SK-N-SH (cell line): ENCODE results near the gene BABAM2. TPM values are rescaled to one million over a fixed set of nuclear protein-coding genes. Genes with fewer than 3 reads are reported as not detected.

Experiments used
- CTCF ChIA-PET: fragments of 300-600, 350-600 bp; formaldehyde crosslinking; extraction: SDS; loops from one replicate; lab custom pipeline; 2021; lab: Yijun Ruan, JAX
- POLR2A ChIA-PET: fragments of 350-600 bp; sonication (Branson Sonifier 250); formaldehyde crosslinking; extraction: SDS; loops from one replicate; lab custom pipeline; 2020; ENCODE audit warnings: antibody characterized with exemption, inconsistent platforms; lab: Yijun Ruan, JAX
- DNase-seq: peaks from one replicate; pipeline ENCODE4 v3.0.0; 2012
- H2AFZ ChIP-seq: fragments of 200-600 bp; sonication (generic); 2 replicates; pipeline ENCODE4 v1.8.1; 2016; ENCODE audit warnings: antibody characterized with exemption, mild to moderate bottlenecking, low read depth
- H3F3A ChIP-seq: fragments of 200-600 bp; sonication (generic); replicated peaks from 2 replicates; pipeline ENCODE3; 2016; ENCODE audit warnings: antibody characterized with exemption, mild to moderate bottlenecking; ENCODE audit not compliant: insufficient read depth
- H3K27ac ChIP-seq, 2 experiments: fragments of 200-500 bp in 1 of 2; fragments of 200-600 bp in 1 of 2; sonication (Bioruptor generic) in 1 of 2; sonication (generic), shearing (Covaris generic) in 1 of 2; 2 replicates each; pipeline versions ENCODE4 v1.5.1 to v1.6.1; 2014 to 2016; ENCODE audit warnings: low read depth in 2 of 2, inconsistent platforms in 1 of 2, low read length in 1 of 2, mild to moderate bottlenecking in 1 of 2, mixed read lengths in 1 of 2
- H3K27me3 ChIP-seq: fragments of 200-600 bp; sonication (generic), shearing (Covaris generic); 2 replicates; pipeline ENCODE4 v1.6.1; 2016; ENCODE audit warnings: mixed run types; ENCODE audit not compliant: insufficient read depth
- H3K36me3 ChIP-seq, 2 experiments: fragments of 200-500 bp in 1 of 2; fragments of 200-600 bp in 1 of 2; sonication (Bioruptor generic) in 1 of 2; sonication (generic) in 1 of 2; replicated peaks in 1 of 2; 2 replicates each; pipeline versions ENCODE3 to v1.5.1; 2014 to 2016; ENCODE audit warnings: low read length in 1 of 2, mild to moderate bottlenecking in 1 of 2; ENCODE audit not compliant: insufficient read depth in 2 of 2, control insufficient read depth in 1 of 2
- H3K4me1 ChIP-seq, 2 experiments: fragments of 200-500 bp in 1 of 2; fragments of 200-600 bp in 1 of 2; sonication (Bioruptor generic) in 1 of 2; sonication (generic), shearing (Covaris generic) in 1 of 2; 2 replicates each; pipeline versions ENCODE4 v1.5.1 to v1.6.1; 2014 to 2016; ENCODE audit warnings: low read depth in 1 of 2, low read length in 1 of 2, mixed run types in 1 of 2; ENCODE audit not compliant: insufficient read depth in 2 of 2, control insufficient read depth in 1 of 2
- H3K4me2 ChIP-seq: fragments of 200-600 bp; sonication (generic), shearing (Covaris generic); 2 replicates; pipeline ENCODE4 v1.6.1; 2017; ENCODE audit warnings: mixed run types
- H3K4me3 ChIP-seq, 2 experiments: fragments of 200-500 bp in 1 of 2; fragments of 200-600 bp in 1 of 2; sonication (Bioruptor generic) in 1 of 2; sonication (generic), shearing (Covaris generic) in 1 of 2; 2 replicates each; pipeline versions ENCODE4 v1.5.1 to v1.8.1; 2014 to 2016; ENCODE audit warnings: low read depth in 2 of 2, inconsistent platforms in 1 of 2, low read length in 1 of 2, mild to moderate bottlenecking in 1 of 2, mixed read lengths in 1 of 2, moderate library complexity in 1 of 2
- H3K79me2 ChIP-seq: fragments of 200-600 bp; sonication (generic); 2 replicates; pipeline ENCODE4 v1.8.1; 2017; ENCODE audit warnings: mild to moderate bottlenecking; ENCODE audit not compliant: insufficient read depth
- H3K9ac ChIP-seq: fragments of 200-600 bp; sonication (generic); 2 replicates; pipeline ENCODE4 v1.6.1; 2017; ENCODE audit warnings: mixed run types
- H3K9me2 ChIP-seq: fragments of 200-600 bp; sonication (generic); 2 replicates; pipeline ENCODE4 v1.6.1; 2017; ENCODE audit warnings: mixed run types
- H3K9me3 ChIP-seq: fragments of 200-600 bp; sonication (generic); 2 replicates; pipeline ENCODE4 v1.6.1; 2017; ENCODE audit warnings: mixed run types, mild to moderate bottlenecking, moderate library complexity
- H4K20me1 ChIP-seq: fragments of 200-600 bp; sonication (generic); 2 replicates; pipeline ENCODE4 v1.6.1; 2017; ENCODE audit warnings: mild to moderate bottlenecking, mixed run types; ENCODE audit not compliant: insufficient read depth
- CTCF ChIP-seq: fragments of 200-600 bp; sonication (generic); IDR thresholded peaks from 2 replicates; pipeline ENCODE4 v1.6.1; 2017; ENCODE audit warnings: antibody characterized with exemption, mild to moderate bottlenecking, moderate library complexity
- FOSL2 ChIP-seq: IDR thresholded peaks from 2 replicates; pipeline ENCODE4 v1.4.0; 2012; ENCODE audit warnings: low read depth, mild to moderate bottlenecking, moderate library complexity, borderline replicate concordance
- IRF3 ChIP-seq: fragments of 150-350 bp; IDR thresholded peaks from 2 replicates; pipeline ENCODE4 v1.6.1; 2016; ENCODE audit warnings: mild to moderate bottlenecking, low read depth, low read length
- JUND ChIP-seq: IDR thresholded peaks from 2 replicates; pipeline ENCODE4 v1.4.0; 2012
- MAX ChIP-seq: IDR thresholded peaks from 2 replicates; pipeline ENCODE4 v1.4.0; 2012; ENCODE audit warnings: low read depth
- NFIC ChIP-seq: IDR thresholded peaks from 2 replicates; pipeline ENCODE4 v1.4.0; 2012; ENCODE audit warnings: borderline replicate concordance
- NRF1 ChIP-seq: IDR thresholded peaks from 2 replicates; pipeline ENCODE4 v1.6.1; 2012; ENCODE audit warnings: low read depth, mild to moderate bottlenecking, low read length
- PBX3 ChIP-seq: IDR thresholded peaks from 2 replicates; pipeline ENCODE4; 2012
- POLR2AphosphoS5 ChIP-seq: IDR thresholded peaks from 2 replicates; pipeline ENCODE4 v1.6.1; 2012; ENCODE audit warnings: low read depth, low read length
- RAD21 ChIP-seq: IDR thresholded peaks from 2 replicates; pipeline ENCODE4 v1.6.1; 2012; ENCODE audit warnings: mild to moderate bottlenecking, low read length
- RCOR1 ChIP-seq: fragments of 150-350 bp; IDR thresholded peaks from 2 replicates; pipeline ENCODE4 v1.6.1; 2017; ENCODE audit warnings: antibody characterized with exemption, low read length
- REST ChIP-seq: IDR thresholded peaks from 2 replicates; pipeline ENCODE4 v1.6.1; 2012; ENCODE audit warnings: mild to moderate bottlenecking, low read depth, low read length, moderate library complexity
- RFX5 ChIP-seq: IDR thresholded peaks from 2 replicates; pipeline ENCODE4 v1.6.1; 2012; ENCODE audit warnings: mild to moderate bottlenecking, improper control_type of control experiment, low read length
- RXRA ChIP-seq: IDR thresholded peaks from 2 replicates; pipeline ENCODE4 v1.4.0; 2012; ENCODE audit warnings: low read depth, mild to moderate bottlenecking, borderline replicate concordance
- SIN3A ChIP-seq: IDR thresholded peaks from 2 replicates; pipeline ENCODE4 v1.6.1; 2012; ENCODE audit warnings: low read depth, mild to moderate bottlenecking, low read length, moderate library complexity, borderline replicate concordance
- SMC3 ChIP-seq: IDR thresholded peaks from 2 replicates; pipeline ENCODE4 v1.6.1; 2012; ENCODE audit warnings: low read depth, low read length, improper control_type of control experiment
- TAF1 ChIP-seq: IDR thresholded peaks from 2 replicates; pipeline ENCODE4 v1.6.1; 2012; ENCODE audit warnings: low read depth, mild to moderate bottlenecking, low read length, moderate library complexity, borderline replicate concordance
- WGBS: methylation state at CpG from one replicate; pipeline ENCODE4 v1.1.6; 2017; ENCODE audit warnings: low lambda C conversion rate; 5-methylcytosine and 5-hydroxymethylcytosine counted together
- polyA plus RNA-seq, 3 experiments: library from polyadenylated mRNA; depleted of rRNA; stranded (reverse); fragments of >200 nt; gene quantifications; 2 replicates each; pipeline ENCODE4 v1.2.3, GENCODE V29; 2012

The BABAM2 gene
- polyA plus RNA-seq, 1 of the 3 experiments (the other 2 are of a cell fraction) = 34.0 TPM

- no peaks in the 10 kb centered on the region for H3K27me3 ChIP-seq
- no peaks in the 10 kb centered on the region for H3K36me3 ChIP-seq
- TF ChIP-seq NFIC (no peak), RXRA (no peak), RCOR1 (no peak), FOSL2 (no peak)
- no peak for DNase-seq
- CTCF ChIA-PET = no interaction called here
- H2AFZ ChIP-seq = no peak overlapping the region
- H3K4me2 ChIP-seq = no peak overlapping the region
- H3K79me2 ChIP-seq = 0 out of 2 replicates have a peak, but pooled peaks cover 4% of the 10 kb centered on the region
- 95% methylated on average over 8 of the region's 8 CpGs for WGBS
- POLR2A ChIA-PET = no interaction called here
- no peaks in the 10 kb centered on the region for H3K9me3 ChIP-seq
- H3K4me1 ChIP-seq = peaks cover 2 to 7% of the 10 kb centered on the region in 2 experiments; a peak in 2 of 4 replicates
- no peaks in the 10 kb centered on the region for H3K9me2 ChIP-seq
- no peak overlapping the region for H3K4me3 ChIP-seq
- no peaks in the 10 kb centered on the region for H3F3A ChIP-seq
- no peak overlapping the region for H3K27ac ChIP-seq
- H4K20me1 ChIP-seq = no peaks in the 10 kb centered on the region
- no peak overlapping the region for H3K9ac ChIP-seq
These were observed 52.4 kb downstream of the BABAM2 start for GRCh38 chr2:27942612-27943547.

GRCh38 chr2:27946530-27947060 is 56.1 kb downstream of the BABAM2 start:
- Histone ChIP-seq H3K4me2 (no peak overlapping the region), H2AFZ (no peak overlapping the region), H3F3A (no peaks in the 10 kb centered on the region), H3K4me1 (peaks cover 2 to 7% of the 10 kb centered on the region in 2 experiments; a peak in 2 of 4 replicates), H3K9me3 (no peaks in the 10 kb centered on the region), H3K4me3 (no peak overlapping the region), H3K79me2 (0 out of 2 replicates have a peak, but pooled peaks cover 4% of the 10 kb centered on the region), H3K9ac (no peak overlapping the region), H3K9me2 (no peaks in the 10 kb centered on the region), H3K27me3 (no peaks in the 10 kb centered on the region), H3K36me3 (peaks cover 0 to 3% of the 10 kb centered on the region in 2 experiments), H4K20me1 (no peaks in the 10 kb centered on the region), H3K27ac (no peak overlapping the region)
- ChIA-PET CTCF (interaction anchor here (1.0 to 1.3 kb wide), 3 partner anchors 62 to 620 kb away, joined by 3 read pairs; no protein-coding TSS in a partner anchor), POLR2A (no interaction called here)
- WGBS = 87% methylated on average over 5 of the region's 5 CpGs
- no peak for DNase-seq
- TF ChIP-seq NRF1 = no peak
- no peak for TF ChIP-seq TAF1
- no peak for TF ChIP-seq RFX5
- no peak for TF ChIP-seq POLR2AphosphoS5
- TF ChIP-seq REST = no peak
- TF ChIP-seq JUND = no peak
- no peak for TF ChIP-seq RXRA
- TF ChIP-seq IRF3 = no peak
- TF ChIP-seq PBX3 = no peak
- no peak for TF ChIP-seq RAD21
- TF ChIP-seq SMC3 = no peak
- TF ChIP-seq SIN3A = no peak
- no peak for TF ChIP-seq CTCF
- no peak for TF ChIP-seq FOSL2
- TF ChIP-seq MAX = no peak
